AG04450 (cell line): Measurements from ENCODE around the gene ADCY5. TPM values are rescaled to one million over a fixed set of nuclear protein-coding genes. Genes with fewer than 3 reads are reported as not detected.

ENCODE experiments used
- CTCF ChIA-PET: fragments of 300-600, 350-600 bp; formaldehyde crosslinking; extraction: SDS; loops from one replicate; lab custom pipeline; 2022; ENCODE audit warnings: antibody characterized with exemption, inconsistent platforms; lab: Charles Lee
- POLR2A ChIA-PET: fragments of 350-600 bp; formaldehyde crosslinking; extraction: SDS; loops from one replicate; lab custom pipeline; 2021; ENCODE audit warnings: antibody characterized with exemption, inconsistent platforms; lab: Yijun Ruan, JAX
- DNase-seq: peaks from one replicate; pipeline ENCODE4 v3.0.0-alpha.2; 2011; ENCODE audit warnings: low read depth, low spot score
- H3K27ac ChIP-seq: one replicate; pipeline ENCODE4 v1.5.1; 2012; ENCODE audit warnings: low read depth, low read length, control low read depth
- H3K27me3 ChIP-seq: one replicate; pipeline ENCODE4 v1.6.0; 2012; ENCODE audit warnings: low read length; ENCODE audit not compliant: control insufficient read depth, insufficient read depth
- H3K4me3 ChIP-seq: 2 replicates; pipeline ENCODE4 v1.5.1; 2011; ENCODE audit warnings: mild to moderate bottlenecking, low read depth, low read length, control low read depth
- H3K9me3 ChIP-seq: 2 replicates; pipeline ENCODE4 v1.5.1; 2012; ENCODE audit warnings: low read length; ENCODE audit not compliant: control insufficient read depth, insufficient read depth
- CTCF ChIP-seq: IDR thresholded peaks from 2 replicates; pipeline ENCODE4 v1.5.1; 2011; ENCODE audit warnings: low read depth, low read length, control low read depth, inconsistent platforms
- polyA plus RNA-seq: library from polyadenylated mRNA; depleted of rRNA; stranded (reverse); fragments of >200 nt; gene quantifications from 2 replicates; pipeline ENCODE4 v1.2.3, GENCODE V29; 2011

ADCY5 gene
- polyA plus RNA-seq, 1 experiment = 0.20 TPM

- POLR2A ChIA-PET = no interaction called here
- Histone ChIP-seq H3K27me3 (peaks cover 60% of the 10 kb centered on the region), H3K4me3 (no peak overlapping the region), H3K9me3 (no peaks in the 10 kb centered on the region; the same call in 1 of the 2 replicates), H3K27ac (no peak overlapping the region)
- no peak for DNase-seq
- CTCF ChIA-PET = interaction anchor here (0.8 to 1.1 kb wide), 2 partner anchors 15 to 16 kb away, joined by 3 to 4 read pairs; no protein-coding TSS in a partner anchor
- no peak for TF ChIP-seq CTCF
These were observed 103.8 kb downstream of the ADCY5 start for GRCh38 chr3:123344907-123345594.

DNA sequence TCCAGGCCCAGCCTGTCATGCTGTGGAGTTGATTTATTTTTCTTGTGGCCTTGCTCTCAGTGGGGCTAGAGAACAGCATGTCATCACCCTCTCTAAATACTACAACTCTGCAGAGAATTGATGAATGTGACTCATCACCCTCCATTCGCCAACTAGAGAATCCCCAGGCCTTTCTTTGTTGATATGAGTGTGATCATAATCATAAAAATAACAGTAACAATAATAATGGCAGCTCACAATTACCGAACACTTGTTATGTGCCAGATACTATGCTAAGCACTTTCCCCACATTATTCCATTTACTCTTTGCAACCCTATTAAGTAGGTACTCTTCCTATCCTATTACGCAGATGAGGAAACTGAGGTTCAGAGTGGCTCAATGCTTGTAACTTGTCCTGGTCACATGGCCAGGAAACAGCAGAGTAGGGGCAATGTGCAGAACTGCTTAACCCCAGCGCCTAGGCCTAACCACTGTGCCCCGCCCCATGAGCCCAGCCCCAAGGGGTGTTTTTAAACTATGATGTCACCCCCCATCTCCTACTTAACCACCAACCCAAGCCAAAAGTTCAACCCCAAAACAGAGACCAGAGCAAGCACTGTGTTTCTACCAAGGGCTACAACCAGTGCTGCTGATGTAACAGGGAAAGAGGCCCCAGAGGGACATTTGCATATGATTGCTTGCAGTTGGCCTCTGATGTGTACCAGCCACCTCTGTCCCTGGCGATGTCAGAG, 104.5 kb downstream of the ADCY5 start:
- H3K27me3 ChIP-seq = peaks cover 54% of the 10 kb centered on the region
- DNase-seq = no peak
- no peaks in the 10 kb centered on the region; the same call in 1 of the 2 replicates for H3K9me3 ChIP-seq
- H3K4me3 ChIP-seq = no peak overlapping the region
- ChIA-PET POLR2A (no interaction called here), CTCF (no interaction called here)
- TF ChIP-seq CTCF = no peak
- H3K27ac ChIP-seq = no peak overlapping the region

DNA sequence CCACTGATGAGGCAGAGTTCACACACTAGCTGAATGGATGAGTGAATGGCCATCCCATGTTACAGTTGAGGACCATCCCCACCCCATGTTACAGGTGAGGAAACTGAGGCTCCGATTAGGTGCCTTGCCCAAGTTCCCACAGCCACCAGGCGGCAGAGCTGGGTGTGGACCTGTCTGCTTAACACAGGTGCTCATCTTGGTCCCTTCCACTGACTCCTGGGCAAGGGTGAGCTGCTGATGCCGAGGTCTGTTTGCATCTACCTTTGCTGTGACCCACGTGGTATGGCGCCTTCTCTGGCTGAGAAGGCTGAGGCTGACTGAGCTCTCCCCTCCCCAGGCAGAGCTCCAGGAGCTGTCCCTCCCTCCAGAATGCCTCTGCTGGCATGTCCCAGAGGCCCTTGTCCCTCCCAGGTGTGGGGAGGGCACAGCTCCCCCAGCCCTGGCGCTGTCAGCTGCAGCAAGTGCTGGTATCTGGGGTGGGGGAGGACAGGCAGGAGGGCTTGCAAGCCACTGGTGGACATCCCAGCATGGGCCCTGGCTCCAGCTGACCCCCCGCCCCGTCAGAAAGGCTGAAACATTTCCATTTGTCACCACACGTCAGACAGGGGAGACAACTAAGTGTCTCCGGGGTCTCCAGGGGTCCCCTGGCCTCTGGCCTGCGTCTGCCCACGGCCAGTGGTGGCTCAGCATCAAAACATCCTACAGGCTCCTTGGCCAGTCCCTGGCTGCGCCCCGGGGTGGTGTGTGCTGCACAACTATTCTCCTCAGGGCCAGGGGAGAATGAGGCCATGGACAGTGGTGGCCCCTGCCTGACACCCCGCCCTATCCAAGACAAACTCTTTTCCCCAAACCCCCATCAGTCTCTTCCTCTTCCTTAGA, 105.4 kb downstream of the ADCY5 start:
- POLR2A ChIA-PET = interaction anchor here (0.5 kb wide), 1 partner anchor 19 kb away, joined by 3 read pairs; no protein-coding TSS in a partner anchor
- CTCF ChIA-PET = interaction anchor here (0.8 kb wide), 1 partner anchor 215 kb away, joined by 4 read pairs; no protein-coding TSS in a partner anchor
- peaks cover 57% of the 10 kb centered on the region for H3K27me3 ChIP-seq

GRCh38 chr3:123342631-123343080, 106.2 kb downstream of the ADCY5 start:
- POLR2A ChIA-PET = interaction anchor here (0.5 kb wide), 1 partner anchor 18 kb away, joined by 3 read pairs; no protein-coding TSS in a partner anchor
- H3K9me3 ChIP-seq = no peaks in the 10 kb centered on the region; the same call in 1 of the 2 replicates
- H3K27me3 ChIP-seq = peaks cover 60% of the 10 kb centered on the region
- H3K27ac ChIP-seq = no peak overlapping the region
- H3K4me3 ChIP-seq = no peak overlapping the region
- no peak for TF ChIP-seq CTCF
- no peak for DNase-seq
- CTCF ChIA-PET = interaction anchor here (0.8 kb wide), 1 partner anchor 216 kb away, joined by 4 read pairs; no protein-coding TSS in a partner anchor

More for the DNA sequence above, 105.4 kb downstream of the ADCY5 start:
- Histone ChIP-seq H3K9me3 (no peaks in the 10 kb centered on the region; the same call in 1 of the 2 replicates), H3K4me3 (no peak overlapping the region), H3K27ac (no peak overlapping the region)
- TF ChIP-seq CTCF = no peak
- no peak for DNase-seq
